Heart left ventricle (tissue), 16 donors: ENCODE measurements around the gene MTSS2. TPM values are rescaled to one million over a fixed set of nuclear protein-coding genes. Genes with fewer than 3 reads are reported as not detected.

ENCODE experiments used
- ATAC-seq, 4 donors: fragments of 200-7000 bp; cut with Tn5 transposase; one replicate each; pipeline ENCODE4 v1.9.1; 2020 to 2022; ENCODE audit warnings: moderate library complexity in 4 of 4, mild to moderate bottlenecking in 3 of 4, moderate number of reproducible peaks in 1 of 4
- DNase-seq, 5 donors: peaks; one replicate each; pipeline ENCODE4 v3.0.0-alpha.2; 2020
- H3K27ac ChIP-seq, 12 donors: fragments of 200-600 bp; sonication (generic) in 4 of 12; one replicate each; pipeline versions ENCODE4 v1.5.0 to v1.8.0; 2016 to 2022; ENCODE audit warnings: mild to moderate bottlenecking in 2 of 12
- H3K27me3 ChIP-seq, 9 donors: fragments of 200-600 bp; sonication (generic) in 2 of 9; one replicate each; pipeline versions ENCODE4 v1.5.1 to v1.8.0; 2016 to 2022; ENCODE audit warnings: mild to moderate bottlenecking in 3 of 9
- H3K36me3 ChIP-seq, 9 donors: fragments of 200-600 bp; sonication (generic) in 2 of 9; one replicate each; pipeline versions ENCODE4 v1.5.0 to v1.8.0; 2018 to 2022; ENCODE audit warnings: mild to moderate bottlenecking in 2 of 9
- H3K4me1 ChIP-seq, 12 donors: fragments of 200-600 bp; sonication (generic) in 4 of 12; one replicate each; pipeline versions ENCODE4 v1.5.0 to v1.8.0; 2016 to 2022; ENCODE audit warnings: mild to moderate bottlenecking in 3 of 12
- H3K4me3 ChIP-seq, 12 donors: fragments of 200-600 bp; sonication (generic) in 4 of 12; one replicate each; pipeline versions ENCODE4 v1.5.0 to v1.8.0; 2017 to 2022; ENCODE audit warnings: mild to moderate bottlenecking in 9 of 12, moderate library complexity in 4 of 12
- H3K9me3 ChIP-seq, 12 donors: fragments of 200-600 bp; sonication (generic) in 4 of 12; one replicate each; pipeline versions ENCODE4 v1.5.0 to v1.8.0; 2016 to 2022; ENCODE audit warnings: mild to moderate bottlenecking in 1 of 12
- POLR2A ChIP-seq, 2 donors: fragments of 450-650 bp; IDR thresholded peaks; one replicate each; pipeline ENCODE4 v1.6.1; 2017; ENCODE audit warnings: antibody characterized with exemption in 2 of 2, mild to moderate bottlenecking in 2 of 2, moderate library complexity in 2 of 2
- WGBS, 4 donors: extraction: QIAGEN DNeasy Blood & Tissue Kit in 2 of 4; methylation state at CpG; one replicate each; pipeline versions ENCODE4 v1.1.5 to v1.1.7; 2013 to 2018; 5-methylcytosine and 5-hydroxymethylcytosine counted together
- intact Hi-C, 10 donors: fragments of 100-400 bp; cut with DNase I; formaldehyde crosslinking; loops; one replicate each; pipeline versions ENCODE4 v1.11.1 to v1.14.2; 2022
- polyA plus RNA-seq, 2 donors: library from polyadenylated mRNA; stranded (reverse); fragments of 200-250 nt; gene quantifications; one replicate each; pipeline ENCODE4 v1.2.3, GENCODE V29; 2013
- total RNA-seq, 9 donors: library from RNA; depleted of rRNA in 2 of 9; stranded (reverse); fragments of >200 nt in 2 of 9; fragmentation: NEBNext Ultra II Directional in 3 of 9; extraction: Animal tissue kit (Norgen Biotek cat#: 25700) in 3 of 9; gene quantifications; one replicate each; pipeline versions ENCODE4 v1.1.0 to v1.2.4, GENCODE V29; 2016 to 2023
- TF ChIP-seq, protein P1 (sequence below), 12 donors: fragments of 200-600 bp; sonication (generic) in 4 of 12; IDR thresholded peaks; one replicate each; pipeline versions ENCODE4 v1.5.0 to v1.8.0; 2018 to 2022; ENCODE audit warnings: antibody characterized with exemption in 12 of 12, mild to moderate bottlenecking in 5 of 12
- donor health status: ischemic (EF 13 %, LVEDD 7.1; RV severe dilation, severe dysfunction).
- donor health status: healthy with polysubstance abuse.
- donor health status: DM: no; HTN: yes; CAD: no.
- donor health status: DM: no; HTN: no; CAD: no.
- donor health status: ischemic (EF 25% LVEDD 6.9; RV normal size, moderate dysfunction).
- donor health status: ischemic (EF 25% LVEDD 5.7; RV mildly dilated, moderate dysfunction).
- donor health status: healthy.
- donor health status: DM: yes; HTN: yes; CAD: no.
- donor health status: ischemic (EF 35%, LVEDD 5.7; RV mildly dilated, moderate dysfunction).
- donor health status: nonischemic (EF 11% LVEDD 7.7; RV severe dilation, severe dysfunction).
- donor health status: DM: yes; HTN: yes; CAD: no.
- donor health status: PGD.
- donor health status: ischemic (EF 29% LVEDD 5.4; RV normal size, mild dysfunction).
- donor health status: nonischemic (EF 23%, LVEDD 6.1; RV moderate dilation, normal function).

Gene MTSS2
- total and polyA plus RNA-seq, 11 donors, result 51.9 to 97.1 (median 72.2) TPM

DNA sequence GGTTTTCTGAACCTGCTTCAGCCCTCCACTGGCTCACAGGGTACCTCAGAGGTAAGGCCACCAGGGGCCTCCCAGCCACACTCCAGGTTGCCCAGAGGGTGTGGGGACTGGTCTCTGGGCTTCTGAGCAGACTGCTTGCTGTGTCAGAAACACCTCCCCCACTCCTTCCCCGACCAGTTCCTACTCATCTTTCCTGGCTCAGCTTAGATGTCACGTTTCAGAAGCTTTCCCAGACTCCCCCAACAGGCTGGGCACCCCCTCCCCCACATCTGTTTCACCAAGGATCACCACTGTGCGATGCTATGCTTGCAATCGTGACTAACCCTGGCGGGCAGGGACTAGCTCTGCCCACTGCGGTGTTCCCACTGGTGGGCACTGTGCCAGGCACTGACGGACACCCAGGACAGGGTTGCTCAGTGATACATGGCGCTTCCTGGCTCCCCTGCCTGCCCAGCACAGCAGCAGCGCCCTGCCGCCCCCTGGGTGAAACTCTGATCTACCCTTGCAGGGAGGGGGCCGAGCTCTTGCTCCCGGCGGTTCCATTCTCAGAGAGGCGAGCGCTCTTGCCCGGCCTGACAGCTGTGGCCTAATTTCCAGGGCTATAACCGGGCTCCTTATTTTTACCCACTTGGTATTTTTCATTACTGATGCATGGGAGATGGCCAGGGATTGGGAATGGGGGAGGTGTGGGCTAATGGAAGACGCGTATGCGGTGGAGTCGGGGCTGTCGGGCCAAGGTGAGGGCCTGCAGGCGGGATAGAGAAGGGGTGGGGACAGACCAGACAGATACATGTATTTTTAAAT is 29.4 kb upstream of the MTSS2 start:
- 50 to 56% (median 54%) methylated on average over 21 to 23 of the region's 23 CpGs for WGBS, 4 donors
- peaks cover 0 to 6% (median 0%) of the 10 kb centered on the region in 12 donors for H3K9me3 ChIP-seq
- intact Hi-C loops, result no loop called here
- no peaks in the 10 kb centered on the region for H3K27me3 ChIP-seq
- peak overlapping the region in 11 of 12 donors; percentile 60 to 93 (median 70) for H3K27ac ChIP-seq
- no peak for TF ChIP-seq POLR2A (IDR thresholded peaks at IDR 0.05)
- TF ChIP-seq, protein P1, sequence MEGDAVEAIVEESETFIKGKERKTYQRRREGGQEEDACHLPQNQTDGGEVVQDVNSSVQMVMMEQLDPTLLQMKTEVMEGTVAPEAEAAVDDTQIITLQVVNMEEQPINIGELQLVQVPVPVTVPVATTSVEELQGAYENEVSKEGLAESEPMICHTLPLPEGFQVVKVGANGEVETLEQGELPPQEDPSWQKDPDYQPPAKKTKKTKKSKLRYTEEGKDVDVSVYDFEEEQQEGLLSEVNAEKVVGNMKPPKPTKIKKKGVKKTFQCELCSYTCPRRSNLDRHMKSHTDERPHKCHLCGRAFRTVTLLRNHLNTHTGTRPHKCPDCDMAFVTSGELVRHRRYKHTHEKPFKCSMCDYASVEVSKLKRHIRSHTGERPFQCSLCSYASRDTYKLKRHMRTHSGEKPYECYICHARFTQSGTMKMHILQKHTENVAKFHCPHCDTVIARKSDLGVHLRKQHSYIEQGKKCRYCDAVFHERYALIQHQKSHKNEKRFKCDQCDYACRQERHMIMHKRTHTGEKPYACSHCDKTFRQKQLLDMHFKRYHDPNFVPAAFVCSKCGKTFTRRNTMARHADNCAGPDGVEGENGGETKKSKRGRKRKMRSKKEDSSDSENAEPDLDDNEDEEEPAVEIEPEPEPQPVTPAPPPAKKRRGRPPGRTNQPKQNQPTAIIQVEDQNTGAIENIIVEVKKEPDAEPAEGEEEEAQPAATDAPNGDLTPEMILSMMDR (IDR thresholded peaks at IDR 0.05), result peak in 2 of 12 donors; percentile 8 to 12
- DNase-seq (peak; percentile 74 to 94 (median 87)), ATAC-seq (peak; percentile 86 to 93 (median 90))
- peaks cover 0 to 11% (median 0%) of the 10 kb centered on the region in 9 donors for H3K36me3 ChIP-seq
- peak overlapping the region in 3 of 12 donors; percentile 3 to 31 (median 16) for H3K4me3 ChIP-seq
- peaks cover 0 to 29% (median 19%) of the 10 kb centered on the region in 12 donors for H3K4me1 ChIP-seq

DNA sequence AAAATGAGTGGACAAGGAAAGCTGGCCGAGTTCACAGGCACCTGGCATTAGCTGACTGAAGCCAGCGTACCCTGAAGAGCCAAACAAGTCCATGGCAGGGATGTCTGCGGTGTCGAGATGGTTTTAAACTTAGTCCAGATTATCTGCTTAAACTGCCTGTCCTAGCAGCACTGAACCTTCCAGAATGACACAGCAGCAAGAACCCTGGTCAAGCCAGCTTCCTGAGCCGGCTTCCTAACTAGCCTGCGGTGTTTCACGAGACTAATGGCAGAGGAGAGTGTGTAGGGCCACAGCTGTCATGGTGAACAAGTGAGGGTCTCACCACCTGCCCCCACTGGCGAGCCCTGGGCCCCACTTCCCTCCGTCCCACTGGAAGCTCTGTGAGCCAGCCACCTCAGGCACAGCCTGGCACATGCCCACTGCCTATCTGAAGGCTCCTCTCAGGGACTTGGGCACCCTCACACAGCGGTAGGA is 28.8 kb upstream of the MTSS2 start:
- ATAC-seq, result peak; percentile 36 to 55 (median 40)
- Histone ChIP-seq H3K27me3 (no peaks in the 10 kb centered on the region), H3K36me3 (peaks cover 0 to 15% (median 0%) of the 10 kb centered on the region in 9 donors), H3K27ac (peak overlapping the region in 11 of 12 donors; percentile 60 to 93 (median 70)), H3K4me1 (peaks cover 0 to 34% (median 20%) of the 10 kb centered on the region in 12 donors), H3K9me3 (peaks cover 0 to 2% (median 0%) of the 10 kb centered on the region in 12 donors), H3K4me3 (no peak overlapping the region)
- no peak for TF ChIP-seq POLR2A (IDR thresholded peaks at IDR 0.05)
- TF ChIP-seq, protein P1 (IDR thresholded peaks at IDR 0.05), result no peak
- WGBS, 4 donors, result 57 to 76% (median 70%) methylated on average over 7 to 10 of the region's 10 CpGs
- no peak for DNase-seq
- intact Hi-C loops, result no loop called here

DNA sequence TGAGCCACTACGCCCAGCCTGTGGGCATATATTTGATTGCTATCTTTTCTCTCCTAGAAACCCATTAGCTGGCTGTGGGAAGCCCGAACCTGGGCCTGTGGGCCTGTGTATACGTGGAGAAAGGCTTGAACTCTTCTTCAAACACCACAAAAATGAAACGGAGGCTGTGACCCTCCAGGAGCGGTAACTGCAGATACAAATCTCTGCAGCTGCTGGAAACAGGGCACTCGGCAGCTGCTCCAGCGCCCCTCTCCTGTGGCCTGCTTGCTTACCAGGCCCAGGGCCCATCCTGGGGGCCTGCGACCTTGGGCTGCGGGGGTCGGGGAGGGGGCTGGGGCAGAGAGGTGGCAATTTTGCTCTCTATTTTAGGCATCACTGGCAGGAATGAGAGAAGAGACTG is 28.0 kb upstream of the MTSS2 start:
- intact Hi-C loops, result no loop called here
- Histone ChIP-seq H3K9me3 (no peaks in the 10 kb centered on the region), H3K4me3 (no peak overlapping the region), H3K27me3 (no peaks in the 10 kb centered on the region), H3K27ac (peak overlapping the region in 1 of 12 donors; percentile 93), H3K4me1 (peaks cover 0 to 42% (median 20%) of the 10 kb centered on the region in 12 donors), H3K36me3 (peaks cover 0 to 12% (median 0%) of the 10 kb centered on the region in 9 donors)
- DNase-seq (no peak), ATAC-seq (no peak)
- 90 to 100% (median 98%) methylated on average over 10 of the region's 10 CpGs for WGBS, 4 donors
- TF ChIP-seq POLR2A (IDR thresholded peaks at IDR 0.05), result no peak
- TF ChIP-seq, protein P1 (IDR thresholded peaks at IDR 0.05), result no peak

DNA sequence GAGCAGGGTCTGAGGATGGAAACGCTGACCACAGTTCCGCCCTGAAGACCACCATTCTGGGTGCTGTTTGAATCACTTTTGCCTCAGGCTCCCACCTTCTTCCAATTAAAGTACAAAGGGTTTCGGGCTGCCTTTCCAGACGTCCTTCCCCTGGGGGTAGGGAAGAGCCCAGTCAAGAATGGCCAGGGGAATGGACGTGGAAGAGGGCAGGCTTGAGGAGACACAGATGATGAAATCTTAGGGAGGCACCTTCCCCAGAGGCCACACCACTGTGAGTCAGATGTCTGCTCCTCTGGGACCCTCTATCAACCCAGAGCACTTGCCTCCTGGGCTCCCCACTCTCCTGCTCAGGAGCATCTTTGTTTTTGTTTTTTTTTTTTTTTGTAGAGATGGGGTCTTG is 27.5 kb upstream of the MTSS2 start:
- 68 to 92% (median 83%) methylated on average over 5 of the region's 5 CpGs for WGBS, 4 donors
- no peak overlapping the region for H3K4me3 ChIP-seq
- no peak for DNase-seq
- no peak for TF ChIP-seq POLR2A (IDR thresholded peaks at IDR 0.05)
- TF ChIP-seq, protein P1 (IDR thresholded peaks at IDR 0.05), result no peak
- H3K27ac ChIP-seq, result peak overlapping the region in 1 of 12 donors; percentile 93
- no peaks in the 10 kb centered on the region for H3K27me3 ChIP-seq
- H3K36me3 ChIP-seq, result peaks cover 0 to 8% (median 0%) of the 10 kb centered on the region in 9 donors
- no peaks in the 10 kb centered on the region for H3K9me3 ChIP-seq
- intact Hi-C loops, result no loop called here
- H3K4me1 ChIP-seq, result peaks cover 0 to 47% (median 20%) of the 10 kb centered on the region in 12 donors
- no peak for ATAC-seq
